Naive thymus-derived CD4-positive, alpha-beta T cell (primary cell): Measurements from ENCODE around the gene TLX2. TPM values are rescaled to one million over a fixed set of nuclear protein-coding genes. Genes with fewer than 3 reads are reported as not detected.

ENCODE experiments used
- ATAC-seq: fragments of 150-1000 bp; cut with Tn5 transposase; 2 replicates; pipeline ENCODE4 v1.10.0; 2021; ENCODE audit warnings: mild to moderate bottlenecking, moderate library complexity
- CTCF ChIA-PET: fragments of 350-600 bp; sonication (Branson Sonifier 250); formaldehyde crosslinking; loops from one replicate; lab custom pipeline; 2021; ENCODE audit warnings: antibody characterized with exemption; lab: Charles Lee
- POLR2A ChIA-PET: fragments of 350-600 bp; sonication (Branson Sonifier 250); formaldehyde crosslinking; loops from one replicate; lab custom pipeline; 2021; ENCODE audit warnings: antibody characterized with exemption, inconsistent platforms; lab: Charles Lee
- DNase-seq, 9 donors: peaks; one replicate each; pipeline versions ENCODE4 v3.0.0 to v3.0.0-alpha.2; 2020 to 2022; ENCODE audit warnings: mixed read lengths in 1 of 9
- H3K27ac ChIP-seq: one replicate; pipeline ENCODE4 v1.7.0; 2013; ENCODE audit warnings: mild to moderate bottlenecking, low read depth, low read length, moderate library complexity
- H3K27me3 ChIP-seq, 2 donors: one replicate each; pipeline ENCODE4 v1.7.0; 2013; ENCODE audit warnings: low read length in 2 of 2, mild to moderate bottlenecking in 2 of 2, moderate library complexity in 2 of 2; ENCODE audit not compliant: control insufficient read depth in 2 of 2, insufficient read depth in 2 of 2
- H3K36me3 ChIP-seq, 3 experiments: 1 replicate in 2 of 3; 2 replicates in 1 of 3; pipeline ENCODE4 v1.7.0; 2013; ENCODE audit warnings: low read length in 3 of 3, mild to moderate bottlenecking in 3 of 3, moderate library complexity in 1 of 3; ENCODE audit not compliant: insufficient read depth in 3 of 3, control insufficient read depth in 2 of 3
- H3K4me1 ChIP-seq, 2 donors: one replicate each; pipeline ENCODE4 v1.7.0; 2013; ENCODE audit warnings: low read length in 2 of 2, mild to moderate bottlenecking in 2 of 2, moderate library complexity in 1 of 2; ENCODE audit not compliant: control insufficient read depth in 2 of 2, insufficient read depth in 2 of 2
- H3K4me3 ChIP-seq: 2 replicates; pipeline ENCODE4 v1.7.0; 2013; ENCODE audit warnings: mild to moderate bottlenecking, low read length
- H3K9me3 ChIP-seq, 3 experiments: 1 replicate in 2 of 3; 2 replicates in 1 of 3; pipeline ENCODE4 v1.7.0; 2013; ENCODE audit warnings: low read length in 3 of 3; ENCODE audit not compliant: control insufficient read depth in 2 of 3
- H3K27ac Mint-ChIP-seq, 9 donors: one replicate each; pipeline ENCODE4 v1.8.0; 2020 to 2022; ENCODE audit warnings: mixed read lengths in 9 of 9, mild to moderate bottlenecking in 8 of 9, moderate library complexity in 5 of 9, inconsistent platforms in 2 of 9
- H3K27me3 Mint-ChIP-seq, 5 donors: one replicate each; pipeline ENCODE4 v1.8.0; 2021 to 2022; ENCODE audit warnings: mixed read lengths in 5 of 5, mild to moderate bottlenecking in 1 of 5
- H3K36me3 Mint-ChIP-seq, 5 donors: one replicate each; pipeline ENCODE4 v1.8.0; 2020 to 2022; ENCODE audit warnings: mixed read lengths in 5 of 5, mild to moderate bottlenecking in 3 of 5, inconsistent platforms in 1 of 5
- H3K4me1 Mint-ChIP-seq, 7 donors: one replicate each; pipeline ENCODE4 v1.8.0; 2020 to 2022; ENCODE audit warnings: mixed read lengths in 7 of 7, mild to moderate bottlenecking in 3 of 7, inconsistent platforms in 1 of 7
- H3K4me3 Mint-ChIP-seq, 10 donors: one replicate each; pipeline ENCODE4 v1.8.0; 2020 to 2022; ENCODE audit warnings: mild to moderate bottlenecking in 10 of 10, mixed read lengths in 10 of 10, moderate library complexity in 6 of 10, inconsistent platforms in 2 of 10
- H3K9me3 Mint-ChIP-seq, 11 donors: one replicate each; pipeline ENCODE4 v1.8.0; 2020 to 2022; ENCODE audit warnings: mixed read lengths in 11 of 11, mild to moderate bottlenecking in 4 of 11, inconsistent platforms in 1 of 11, moderate library complexity in 1 of 11
- intact Hi-C, 2 donors: fragments of 100-400 bp; cut with micrococcal nuclease; formaldehyde crosslinking; loops; one replicate each; pipeline ENCODE4 v1.15.1; 2023
- polyA plus RNA-seq, 2 donors: library from polyadenylated mRNA; unstranded; fragments of 300-500 nt; fragmentation: Illumina TruSeq; gene quantifications; one replicate each; pipeline ENCODE4 v1.2.3, GENCODE V29; 2021
- total RNA-seq, 6 experiments: library from RNA in 5 of 6; stranded (reverse) in 5 of 6; gene quantifications; 1 replicate in 5 of 6; 2 replicates in 1 of 6; pipeline ENCODE4 v1.2.3 and lab custom pipeline; 2021 to 2026

The TLX2 gene
- total and polyA plus RNA-seq, 7 experiments from 2014 or later: 0.34 to 0.66 TPM; not detected in 5

DNA sequence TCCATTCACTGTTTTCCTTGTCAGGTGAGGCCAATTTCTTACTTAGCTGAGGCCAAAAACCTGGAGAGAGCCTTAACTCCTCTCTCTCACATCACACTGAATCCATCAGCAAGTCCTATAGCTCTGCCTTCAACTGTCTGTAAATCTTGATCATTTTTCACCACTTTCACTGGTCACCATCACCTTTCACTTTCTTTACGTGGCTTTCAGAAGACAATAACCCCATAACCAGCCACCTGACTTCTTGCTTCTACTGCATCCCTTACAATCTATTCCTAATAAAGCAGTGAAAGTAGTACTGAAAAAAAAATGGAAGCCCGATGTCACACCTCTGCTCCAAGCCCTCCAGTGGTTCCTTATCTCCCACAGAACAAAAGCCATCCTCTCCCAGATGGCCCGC lies 31.8 kb downstream of the TLX2 start:
- ChIA-PET CTCF (no interaction called here), POLR2A (no interaction called here)
- Histone ChIP-seq H3K27me3 (peaks cover 6 to 20% of the 10 kb centered on the region in 2 donors), H3K36me3 (no peaks in the 10 kb centered on the region), H3K27ac (no peak overlapping the region), H3K4me3 (no peak overlapping the region), H3K4me1 (peaks cover 0 to 13% of the 10 kb centered on the region in 2 donors), H3K9me3 (no peaks in the 10 kb centered on the region)
- DNase-seq: no peak
- Mint-ChIP-seq H3K36me3 (peaks cover 0 to 6% (median 0%) of the 10 kb centered on the region in 5 donors), H3K9me3 (no peaks in the 10 kb centered on the region), H3K4me3 (no peak overlapping the region), H3K27me3 (peaks cover 45 to 65% (median 63%) of the 10 kb centered on the region in 5 donors), H3K27ac (no peak overlapping the region), H3K4me1 (peaks cover 5 to 12% (median 12%) of the 10 kb centered on the region in 7 donors)
- intact Hi-C loops: no loop called here
- no peak for ATAC-seq

DNA sequence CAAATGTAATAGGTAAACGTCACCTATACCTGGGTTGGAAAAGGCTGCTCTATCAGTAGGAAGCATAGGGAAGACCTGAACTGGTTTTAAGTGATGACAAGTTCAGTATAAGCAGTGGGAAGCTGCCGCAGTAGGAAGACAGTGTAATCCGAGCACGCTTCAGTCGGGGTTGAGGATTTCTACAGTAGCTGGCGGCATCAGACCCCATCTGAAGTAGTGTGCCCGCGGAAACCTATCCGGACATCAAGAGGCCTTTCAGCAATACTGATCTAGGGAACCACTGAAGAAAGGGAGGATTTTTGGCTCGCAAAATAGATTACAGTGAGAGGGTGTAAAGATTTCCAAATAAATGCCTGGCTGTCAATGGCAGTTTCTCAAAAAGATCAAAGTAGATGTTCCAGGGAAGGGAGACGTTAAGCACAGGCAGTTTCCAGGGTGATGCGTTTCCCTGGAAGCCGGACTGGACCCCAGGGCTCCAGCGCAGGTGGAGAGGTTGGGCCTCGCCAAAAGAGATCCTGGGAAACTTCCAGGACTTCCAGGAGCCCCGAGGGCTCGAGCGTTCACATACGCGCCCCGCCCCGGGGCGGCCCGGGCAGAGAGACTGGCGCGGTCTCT lies 34.1 kb downstream of the TLX2 start:
- POLR2A ChIA-PET: no interaction called here
- Mint-ChIP-seq H3K27ac (peak overlapping the region in 1 of 9 donors; percentile 60), H3K9me3 (no peaks in the 10 kb centered on the region), H3K4me1 (peaks cover 11 to 21% (median 14%) of the 10 kb centered on the region in 7 donors), H3K4me3 (peak overlapping the region; percentile 61 to 84 (median 78)), H3K27me3 (peaks cover 43 to 62% (median 56%) of the 10 kb centered on the region in 5 donors), H3K36me3 (peaks cover 0 to 6% (median 0%) of the 10 kb centered on the region in 5 donors)
- no peaks in the 10 kb centered on the region for H3K36me3 ChIP-seq
- H3K27ac ChIP-seq: no peak overlapping the region
- H3K27me3 ChIP-seq: peaks cover 6 to 19% of the 10 kb centered on the region in 2 donors
- H3K9me3 ChIP-seq: no peaks in the 10 kb centered on the region
- intact Hi-C loops: no loop called here
- ATAC-seq (no peak), DNase-seq (no peak)
- CTCF ChIA-PET: no interaction called here
- peak overlapping the region; percentile 39 for H3K4me3 ChIP-seq
- peaks cover 0 to 13% of the 10 kb centered on the region in 2 donors for H3K4me1 ChIP-seq

DNA sequence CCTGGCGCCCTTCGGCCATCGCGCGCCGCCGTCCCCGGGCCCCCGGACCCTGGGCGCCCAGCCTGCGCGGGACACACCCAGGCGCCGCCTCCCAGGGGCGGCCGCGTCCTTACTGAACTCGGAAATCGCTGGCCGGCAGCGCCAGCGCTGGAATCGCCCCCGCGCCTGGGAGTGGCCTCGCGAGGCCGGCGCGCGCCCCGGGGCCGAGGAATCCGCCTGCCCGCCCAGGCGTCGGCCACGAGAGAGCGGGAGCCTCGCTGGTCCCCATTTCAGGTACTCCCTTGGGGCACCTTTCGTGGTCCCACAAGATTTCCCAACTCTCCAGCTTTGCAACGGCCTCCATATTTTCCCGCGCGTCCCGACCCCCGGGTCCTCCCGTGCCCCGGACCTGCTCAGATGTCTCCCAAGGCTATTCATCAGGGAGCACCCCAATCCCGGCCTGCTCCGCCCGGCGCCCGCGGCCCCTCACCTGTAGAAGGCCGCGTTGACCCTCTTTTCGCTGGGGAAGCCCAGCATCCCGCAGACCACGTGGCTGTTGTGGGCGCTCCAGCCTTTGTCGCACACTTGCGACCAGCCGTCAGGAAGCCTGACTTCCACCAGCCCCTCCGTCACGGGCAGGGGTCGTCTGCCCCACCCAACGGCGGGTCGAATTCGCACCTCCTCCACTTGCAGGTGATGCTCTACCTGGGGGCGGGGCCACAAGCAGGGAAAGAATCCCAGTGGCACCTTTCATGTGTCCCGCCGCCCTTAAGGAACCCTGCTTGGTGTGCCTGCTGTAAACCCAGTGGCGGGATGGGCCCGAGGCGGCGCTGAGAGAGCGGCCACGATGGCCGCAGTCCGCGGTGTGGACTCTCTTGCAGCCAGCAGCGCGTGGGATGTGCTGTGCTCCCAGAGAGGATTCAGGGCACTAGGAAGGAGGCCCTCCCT lies 34.9 kb downstream of the TLX2 start:
- H3K27ac ChIP-seq: no peak overlapping the region
- ChIA-PET POLR2A (no interaction called here), CTCF (no interaction called here)
- no peaks in the 10 kb centered on the region for H3K9me3 ChIP-seq
- Mint-ChIP-seq H3K27ac (peak overlapping the region in 1 of 9 donors; percentile 85), H3K4me3 (peak overlapping the region; percentile 28 to 84 (median 59)), H3K27me3 (peaks cover 43 to 60% (median 54%) of the 10 kb centered on the region in 5 donors), H3K9me3 (no peaks in the 10 kb centered on the region), H3K36me3 (peaks cover 0 to 6% (median 0%) of the 10 kb centered on the region in 5 donors), H3K4me1 (peaks cover 12 to 25% (median 14%) of the 10 kb centered on the region in 7 donors)
- peak overlapping the region; percentile 39 for H3K4me3 ChIP-seq
- H3K27me3 ChIP-seq: peaks cover 6 to 19% of the 10 kb centered on the region in 2 donors
- intact Hi-C loops: no loop called here
- ATAC-seq (peak; percentile 56), DNase-seq (peak in 1 of 9 donors; percentile 68)
- H3K4me1 ChIP-seq: peaks cover 3 to 15% of the 10 kb centered on the region in 2 donors
- no peaks in the 10 kb centered on the region for H3K36me3 ChIP-seq

DNA sequence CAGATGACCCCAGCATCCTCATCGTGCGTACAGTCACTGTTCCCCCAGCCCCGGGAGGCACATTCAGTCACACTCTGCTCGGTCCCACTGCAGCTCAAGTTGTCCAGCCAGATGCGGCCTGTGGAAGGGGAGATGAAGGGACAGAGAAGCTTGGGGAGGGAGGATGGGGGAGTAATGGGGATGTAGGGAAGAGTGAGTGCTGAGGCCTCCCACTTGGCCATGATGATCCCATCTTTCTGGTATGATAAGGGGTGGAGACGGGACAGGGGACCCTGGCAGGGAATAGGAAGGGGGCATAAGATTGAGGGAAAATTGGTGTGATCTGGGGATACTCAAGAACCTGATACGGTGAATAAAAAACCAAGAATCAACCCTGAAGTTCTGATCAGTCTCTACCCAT lies 36.0 kb downstream of the TLX2 start:
- Mint-ChIP-seq H3K4me3 (peak overlapping the region in 8 of 10 donors; percentile 1 to 80 (median 56)), H3K27ac (peak overlapping the region in 1 of 9 donors; percentile 3), H3K36me3 (peaks cover 0 to 6% (median 0%) of the 10 kb centered on the region in 5 donors), H3K9me3 (no peaks in the 10 kb centered on the region), H3K4me1 (peaks cover 13 to 22% (median 16%) of the 10 kb centered on the region in 7 donors), H3K27me3 (peaks cover 43 to 54% (median 50%) of the 10 kb centered on the region in 5 donors)
- Histone ChIP-seq H3K27me3 (peaks cover 6 to 19% of the 10 kb centered on the region in 2 donors), H3K36me3 (peaks cover 0 to 3% (median 0%) of the 10 kb centered on the region in 3 experiments), H3K9me3 (no peaks in the 10 kb centered on the region), H3K27ac (no peak overlapping the region), H3K4me1 (peaks cover 3 to 16% of the 10 kb centered on the region in 2 donors), H3K4me3 (no peak overlapping the region)
- ChIA-PET CTCF (no interaction called here), POLR2A (interaction anchor here (1.0 kb wide), 1 partner anchor 25 kb away, joined by 3 read pairs; no protein-coding TSS in a partner anchor)
- intact Hi-C loops: loop anchor here (5.0 to 10.0 kb wide), 2 partner anchors 102 to 1165 kb away; partner anchors contain the start of genes ALMS1 (in 1 of the 2) and SEMA4F (in 1 of the 2)
- ATAC-seq (no peak), DNase-seq (no peak)

DNA sequence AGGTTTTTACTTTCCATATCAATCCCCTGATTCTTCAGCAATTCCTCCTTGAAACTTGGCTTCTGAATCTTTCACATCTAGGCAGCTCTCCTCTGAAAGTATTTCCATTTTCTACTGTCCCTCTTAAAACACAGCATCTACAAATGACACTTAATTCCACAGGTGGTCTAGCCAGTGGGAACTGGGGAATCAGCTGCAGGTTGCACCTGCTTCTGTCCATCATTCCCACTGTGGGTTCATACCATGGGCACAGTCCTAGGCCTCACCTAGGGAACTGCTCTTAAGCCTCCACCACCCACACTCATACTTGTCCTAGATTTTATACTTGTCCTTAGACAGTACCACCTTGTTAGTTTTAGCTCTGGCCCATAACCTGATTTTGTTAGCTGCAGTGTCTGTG lies 37.3 kb downstream of the TLX2 start:
- Histone ChIP-seq H3K4me1 (peaks cover 7 to 23% of the 10 kb centered on the region in 2 donors), H3K9me3 (no peaks in the 10 kb centered on the region), H3K36me3 (peaks cover 0 to 3% (median 0%) of the 10 kb centered on the region in 3 experiments), H3K4me3 (no peak overlapping the region), H3K27me3 (peaks cover 6 to 19% of the 10 kb centered on the region in 2 donors), H3K27ac (no peak overlapping the region)
- Mint-ChIP-seq H3K27ac (no peak overlapping the region), H3K4me1 (peaks cover 14 to 32% (median 25%) of the 10 kb centered on the region in 7 donors), H3K36me3 (peaks cover 0 to 6% (median 0%) of the 10 kb centered on the region in 5 donors), H3K27me3 (peaks cover 36 to 43% (median 40%) of the 10 kb centered on the region in 5 donors), H3K4me3 (no peak overlapping the region), H3K9me3 (no peaks in the 10 kb centered on the region)
- ChIA-PET POLR2A (no interaction called here), CTCF (interaction anchor here (0.7 to 1.4 kb wide), 3 partner anchors 11 to 69 kb away, joined by 3 read pairs; partner anchors contain the start of genes AUP1, CCDC142, HTRA2 and TTC31)
- DNase-seq (no peak), ATAC-seq (no peak)
- intact Hi-C loops: loop anchor here (5.0 to 10.0 kb wide), 2 partner anchors 101 to 1167 kb away; partner anchors contain the start of genes ALMS1 (in 1 of the 2) and SEMA4F (in 1 of the 2)
